ENCODE measurements around the gene CDH23.
"Not testable (repeated sequence)": the region's sequence is repeated elsewhere in the genome, so short reads cannot be mapped to it uniquely, and the experiment has no call there.

The CDH23 gene

DNA sequence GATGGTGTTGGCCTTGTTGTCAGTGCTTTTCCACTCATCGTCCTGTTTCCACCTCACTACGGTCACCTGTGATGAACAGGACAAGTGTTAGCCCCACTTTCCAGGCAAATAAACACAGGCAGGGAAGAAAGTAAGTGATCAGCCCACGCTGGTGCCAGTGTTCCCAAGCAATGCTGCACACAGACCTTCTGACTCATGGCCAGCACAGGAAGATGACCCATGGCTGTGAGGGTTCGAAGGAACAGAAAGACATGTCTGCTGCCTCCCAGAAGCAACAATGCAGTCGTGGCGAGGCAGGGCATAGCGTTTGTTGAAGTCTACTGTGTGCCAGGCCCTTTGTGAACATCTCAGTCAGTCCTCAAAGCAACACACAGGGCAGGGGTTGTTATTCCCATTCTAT is 41.9 kb upstream of the CDH23 start:
- Histone ChIP-seq H3K4me1 (ENCODE audit: insufficient read depth, insufficient read length) (peaks cover 2% of the 10 kb centered on the region), H3K36me3 (ENCODE audit: insufficient read depth, insufficient read length, low read length) (peaks cover 10% of the 10 kb centered on the region), H3K9me3 (ENCODE audit: insufficient read depth, low read length) (no peaks in the 10 kb centered on the region), H3K27me3 (ENCODE audit: insufficient read depth, insufficient read length) (no peaks in the 10 kb centered on the region), H3K9ac (ENCODE audit: insufficient read length, low read depth) (no peak overlapping the region), H3K4me3 (ENCODE audit: insufficient read length, low read depth) (no peak overlapping the region)
- DNase-seq (ENCODE audit: low read depth, low spot score) = no peak
- TF ChIP-seq SUZ12 (IDR thresholded peaks at IDR 0.05; ENCODE audit: extremely low read depth, insufficient read depth, insufficient read length) (no peak), YY1 (IDR thresholded peaks at IDR 0.05; ENCODE audit: insufficient read depth, insufficient read length) (no peak), ZNF274 (IDR thresholded peaks at IDR 0.05; ENCODE audit: low read depth, low read length) (no peak)

- TF ChIP-seq YY1 (IDR thresholded peaks at IDR 0.05; ENCODE audit: insufficient read depth, insufficient read length) (no peak), SUZ12 (IDR thresholded peaks at IDR 0.05; ENCODE audit: extremely low read depth, insufficient read depth, insufficient read length) (no peak), ZNF274 (IDR thresholded peaks at IDR 0.05; ENCODE audit: low read depth, low read length) (no peak)
- peaks cover 10% of the 10 kb centered on the region for H3K36me3 ChIP-seq (ENCODE audit: insufficient read depth, insufficient read length, low read length)
- DNase-seq (ENCODE audit: low read depth, low spot score) = no peak
- H3K27me3 ChIP-seq (ENCODE audit: insufficient read depth, insufficient read length) = no peaks in the 10 kb centered on the region
- no peaks in the 10 kb centered on the region for H3K4me1 ChIP-seq (ENCODE audit: insufficient read depth, insufficient read length)
- no peaks in the 10 kb centered on the region for H3K9me3 ChIP-seq (ENCODE audit: insufficient read depth, low read length)
- no peak overlapping the region for H3K4me3 ChIP-seq (ENCODE audit: insufficient read length, low read depth)
- no peak overlapping the region for H3K9ac ChIP-seq (ENCODE audit: insufficient read length, low read depth)
These were observed 40.8 kb upstream of the CDH23 start for GRCh38 chr10:71355886-71356285.

DNA sequence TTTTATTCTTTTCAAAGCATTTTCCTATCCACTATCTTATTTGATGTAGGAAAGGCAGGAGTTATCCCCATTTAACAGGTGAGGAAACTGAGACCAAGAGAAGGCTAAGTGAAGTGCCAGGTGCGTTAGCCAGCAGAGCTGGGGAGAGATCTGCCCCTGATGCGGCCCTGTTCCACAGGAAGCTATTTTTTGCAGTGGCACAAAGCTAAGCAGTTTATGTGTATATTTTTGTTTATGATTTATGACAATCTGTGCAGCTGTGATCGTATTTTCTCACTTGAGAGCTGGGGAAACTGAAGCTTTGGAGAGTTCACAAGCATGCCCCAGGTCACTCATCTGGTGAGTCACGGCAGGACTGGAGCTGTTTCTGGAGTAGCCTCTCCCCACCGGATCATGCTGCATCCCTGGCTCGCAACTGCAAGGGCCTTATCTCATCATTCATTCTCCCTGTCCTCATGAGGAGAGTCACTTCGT is 38.9 kb upstream of the CDH23 start:
- no peak overlapping the region for H3K9ac ChIP-seq (ENCODE audit: insufficient read length, low read depth)
- H3K4me3 ChIP-seq (ENCODE audit: insufficient read length, low read depth) = no peak overlapping the region
- peaks cover 18% of the 10 kb centered on the region for H3K36me3 ChIP-seq (ENCODE audit: insufficient read depth, insufficient read length, low read length)
- DNase-seq (ENCODE audit: low read depth, low spot score) = no peak
- H3K9me3 ChIP-seq (ENCODE audit: insufficient read depth, low read length) = no peaks in the 10 kb centered on the region
- H3K27me3 ChIP-seq (ENCODE audit: insufficient read depth, insufficient read length) = no peaks in the 10 kb centered on the region
- no peak for TF ChIP-seq SUZ12 (IDR thresholded peaks at IDR 0.05; ENCODE audit: extremely low read depth, insufficient read depth, insufficient read length)
- no peak for TF ChIP-seq ZNF274 (IDR thresholded peaks at IDR 0.05; ENCODE audit: low read depth, low read length)
- TF ChIP-seq YY1 (IDR thresholded peaks at IDR 0.05; ENCODE audit: insufficient read depth, insufficient read length) = no peak
- no peaks in the 10 kb centered on the region for H3K4me1 ChIP-seq (ENCODE audit: insufficient read depth, insufficient read length)

- H3K4me3 ChIP-seq (ENCODE audit: insufficient read length, low read depth) = no peak overlapping the region
- H3K27me3 ChIP-seq (ENCODE audit: insufficient read depth, insufficient read length) = no peaks in the 10 kb centered on the region
- no peak for DNase-seq (ENCODE audit: low read depth, low spot score)
- no peak overlapping the region for H3K9ac ChIP-seq (ENCODE audit: insufficient read length, low read depth)
- TF ChIP-seq SUZ12 (IDR thresholded peaks at IDR 0.05; ENCODE audit: extremely low read depth, insufficient read depth, insufficient read length) (no peak), YY1 (IDR thresholded peaks at IDR 0.05; ENCODE audit: insufficient read depth, insufficient read length) (no peak), ZNF274 (IDR thresholded peaks at IDR 0.05; ENCODE audit: low read depth, low read length) (no peak)
- no peaks in the 10 kb centered on the region for H3K4me1 ChIP-seq (ENCODE audit: insufficient read depth, insufficient read length)
- H3K9me3 ChIP-seq (ENCODE audit: insufficient read depth, low read length) = no peaks in the 10 kb centered on the region
- H3K36me3 ChIP-seq (ENCODE audit: insufficient read depth, insufficient read length, low read length) = peaks cover 18% of the 10 kb centered on the region
These were observed 38.4 kb upstream of the CDH23 start for GRCh38 chr10:71358277-71358676.

DNA sequence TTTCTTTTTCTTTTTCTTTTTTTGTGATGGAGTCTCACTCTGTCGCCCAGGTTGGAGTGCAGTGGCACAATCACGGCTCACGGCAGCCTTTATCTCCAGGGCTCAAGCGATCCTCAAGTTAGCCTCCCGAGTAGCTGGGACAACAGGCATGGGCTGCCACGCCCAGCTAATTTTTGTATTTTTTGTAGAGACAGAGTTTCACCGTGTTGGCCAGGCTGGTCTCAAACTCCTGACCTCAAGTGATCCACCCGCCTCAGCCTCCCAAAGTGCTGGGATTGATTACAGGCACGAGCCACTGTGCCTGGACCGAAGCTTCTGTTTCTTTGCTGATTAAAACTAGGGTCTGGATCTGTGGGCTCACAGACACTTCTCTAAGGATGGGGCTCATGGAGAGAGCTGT is 37.8 kb upstream of the CDH23 start:
- DNase-seq (ENCODE audit: low read depth, low spot score); H3K9me3 ChIP-seq (ENCODE audit: insufficient read depth, low read length); H3K4me1 ChIP-seq (ENCODE audit: insufficient read depth, insufficient read length); H3K4me3 ChIP-seq (ENCODE audit: insufficient read length, low read depth); H3K9ac ChIP-seq (ENCODE audit: insufficient read length, low read depth); H3K27me3 ChIP-seq (ENCODE audit: insufficient read depth, insufficient read length): not testable (repeated sequence)
- H3K36me3 ChIP-seq (ENCODE audit: insufficient read depth, insufficient read length, low read length) = peaks cover 18% of the 10 kb centered on the region

GRCh38 chr10:71359364-71360046 is 37.2 kb upstream of the CDH23 start:
- H3K4me3 ChIP-seq (ENCODE audit: insufficient read length, low read depth) = no peak overlapping the region
- H3K9ac ChIP-seq (ENCODE audit: insufficient read length, low read depth) = no peak overlapping the region
- DNase-seq (ENCODE audit: low read depth, low spot score) = no peak
- TF ChIP-seq ZNF274 (IDR thresholded peaks at IDR 0.05; ENCODE audit: low read depth, low read length) (no peak), YY1 (IDR thresholded peaks at IDR 0.05; ENCODE audit: insufficient read depth, insufficient read length) (no peak), SUZ12 (IDR thresholded peaks at IDR 0.05; ENCODE audit: extremely low read depth, insufficient read depth, insufficient read length) (no peak)
- H3K27me3 ChIP-seq (ENCODE audit: insufficient read depth, insufficient read length) = no peaks in the 10 kb centered on the region
- no peaks in the 10 kb centered on the region for H3K4me1 ChIP-seq (ENCODE audit: insufficient read depth, insufficient read length)
- no peaks in the 10 kb centered on the region for H3K9me3 ChIP-seq (ENCODE audit: insufficient read depth, low read length)
- H3K36me3 ChIP-seq (ENCODE audit: insufficient read depth, insufficient read length, low read length) = peaks cover 18% of the 10 kb centered on the region

DNA sequence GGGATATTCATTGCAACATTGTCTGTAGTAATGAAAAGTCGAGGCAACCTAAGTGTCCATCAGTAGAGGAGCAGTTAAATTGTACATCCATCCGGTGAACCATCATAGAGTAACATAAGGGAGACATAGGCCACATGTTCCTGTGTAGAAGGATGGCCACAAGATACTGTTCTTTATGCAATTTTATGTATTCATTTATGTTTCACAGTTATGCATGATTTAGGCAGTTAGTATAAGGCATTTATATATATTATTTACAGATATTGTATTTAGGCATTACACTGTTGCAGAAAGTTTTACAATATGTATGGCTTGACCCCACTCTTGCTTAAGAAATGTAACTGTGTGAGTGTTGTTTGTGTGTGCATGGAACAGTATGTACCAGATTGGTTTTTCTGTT is 36.0 kb upstream of the CDH23 start:
- no peak for DNase-seq (ENCODE audit: low read depth, low spot score)
- no peaks in the 10 kb centered on the region for H3K4me1 ChIP-seq (ENCODE audit: insufficient read depth, insufficient read length)
- TF ChIP-seq SUZ12 (IDR thresholded peaks at IDR 0.05; ENCODE audit: extremely low read depth, insufficient read depth, insufficient read length) = no peak
- TF ChIP-seq ZNF274 (IDR thresholded peaks at IDR 0.05; ENCODE audit: low read depth, low read length) = no peak
- no peak for TF ChIP-seq YY1 (IDR thresholded peaks at IDR 0.05; ENCODE audit: insufficient read depth, insufficient read length)
- H3K9ac ChIP-seq (ENCODE audit: insufficient read length, low read depth) = no peak overlapping the region
- no peaks in the 10 kb centered on the region for H3K9me3 ChIP-seq (ENCODE audit: insufficient read depth, low read length)
- peaks cover 18% of the 10 kb centered on the region for H3K36me3 ChIP-seq (ENCODE audit: insufficient read depth, insufficient read length, low read length)
- H3K27me3 ChIP-seq (ENCODE audit: insufficient read depth, insufficient read length) = no peaks in the 10 kb centered on the region
- no peak overlapping the region for H3K4me3 ChIP-seq (ENCODE audit: insufficient read length, low read depth)

All from NT2/D1 (cell line).